Kidney (tissue), 14 donors: ENCODE data around the gene TRMT6. TPM values are rescaled to one million over a fixed set of nuclear protein-coding genes. Genes with fewer than 3 reads are reported as not detected.

ENCODE experiments used
- DNase-seq, 5 donors: peaks; one replicate each; pipeline ENCODE4 v3.0.0-alpha.2; 2013 to 2020
- FAIRE-seq: peaks from 2 replicates; lab custom pipeline; 2012; peaks lifted over from hg19 to GRCh38; lab: Jason Lieb, UNC
- H3K27ac ChIP-seq, 2 donors: one replicate each; pipeline ENCODE4 v1.7.0; 2013; ENCODE audit warnings: low read depth in 2 of 2, low read length in 2 of 2, inconsistent platforms in 1 of 2
- H3K27me3 ChIP-seq: one replicate; pipeline ENCODE4 v1.7.1; 2013; ENCODE audit warnings: low read length, inconsistent platforms; ENCODE audit not compliant: control insufficient read depth, insufficient read depth
- H3K36me3 ChIP-seq, 3 donors: one replicate each; pipeline versions ENCODE4 v1.7.0 to v1.7.1; 2013; ENCODE audit warnings: low read length in 3 of 3, control low read depth in 1 of 3, inconsistent platforms in 1 of 3; ENCODE audit not compliant: insufficient read depth in 3 of 3, control insufficient read depth in 2 of 3
- H3K4me1 ChIP-seq, 3 donors: one replicate each; pipeline versions ENCODE4 v1.7.0 to v1.7.1; 2013; ENCODE audit warnings: low read length in 3 of 3, inconsistent platforms in 1 of 3, low read depth in 1 of 3; ENCODE audit not compliant: control insufficient read depth in 2 of 3, insufficient read depth in 2 of 3
- H3K4me3 ChIP-seq, 3 donors: one replicate each; pipeline versions ENCODE4 v1.7.0 to v1.8.1; 2013; ENCODE audit warnings: low read length in 3 of 3, control low read depth in 1 of 3, inconsistent platforms in 1 of 3
- H3K9ac ChIP-seq, 3 donors: one replicate each; pipeline versions ENCODE4 v1.7.0 to v1.7.1; 2013; ENCODE audit warnings: low read length in 3 of 3, control low read depth in 1 of 3, inconsistent platforms in 1 of 3
- H3K9me3 ChIP-seq, 3 donors: one replicate each; pipeline versions ENCODE4 v1.7.0 to v1.7.1; 2013; ENCODE audit warnings: low read length in 3 of 3, control low read depth in 1 of 3, inconsistent platforms in 1 of 3; ENCODE audit not compliant: control insufficient read depth in 2 of 3, insufficient read depth in 1 of 3
- intact Hi-C: fragments of 100-400 bp; cut with DNase I; formaldehyde crosslinking; loops from one replicate; pipeline ENCODE4 v1.11.1; 2022
- polyA plus RNA-seq: library from polyadenylated mRNA; stranded (reverse); fragments of 350-450 nt; fragmentation: Illumina TruSeq; extraction: RNeasy Lipid Tissue Mini Kit (QIAGEN cat#74804); gene quantifications from one replicate; pipeline ENCODE4 v1.2.3, GENCODE V29; 2014; ENCODE audit warnings: low read depth, low replicate concordance; ENCODE audit not compliant: insufficient read depth
- total RNA-seq: library from RNA; stranded (reverse); fragmentation: NEBNext Ultra II Directional; extraction: Animal tissue kit (Norgen Biotek cat#: 25700); gene quantifications from one replicate; pipeline ENCODE4 v1.2.1, GENCODE V29; 2021
- TF ChIP-seq, protein P1 (sequence below): IDR thresholded peaks from 3 replicates; pipeline ENCODE4 v1.5.1; 2012; ENCODE audit warnings: mild to moderate bottlenecking, moderate library complexity, borderline replicate concordance; ENCODE audit not compliant: insufficient read depth; ENCODE audit errors: extremely low read depth
- donor health status: control.
- donor health status: control.
- donor health status: control.
- donor health status: control.
- donor health status: control.
- donor health status: DM: yes; HTN: yes; CAD: no.
- donor health status: Normal renal cell carcinoma (clear cell type).

TRMT6 gene
- total and polyA plus RNA-seq, 2 donors from 2014 or later, result 9.1 to 12.3 TPM

DNA sequence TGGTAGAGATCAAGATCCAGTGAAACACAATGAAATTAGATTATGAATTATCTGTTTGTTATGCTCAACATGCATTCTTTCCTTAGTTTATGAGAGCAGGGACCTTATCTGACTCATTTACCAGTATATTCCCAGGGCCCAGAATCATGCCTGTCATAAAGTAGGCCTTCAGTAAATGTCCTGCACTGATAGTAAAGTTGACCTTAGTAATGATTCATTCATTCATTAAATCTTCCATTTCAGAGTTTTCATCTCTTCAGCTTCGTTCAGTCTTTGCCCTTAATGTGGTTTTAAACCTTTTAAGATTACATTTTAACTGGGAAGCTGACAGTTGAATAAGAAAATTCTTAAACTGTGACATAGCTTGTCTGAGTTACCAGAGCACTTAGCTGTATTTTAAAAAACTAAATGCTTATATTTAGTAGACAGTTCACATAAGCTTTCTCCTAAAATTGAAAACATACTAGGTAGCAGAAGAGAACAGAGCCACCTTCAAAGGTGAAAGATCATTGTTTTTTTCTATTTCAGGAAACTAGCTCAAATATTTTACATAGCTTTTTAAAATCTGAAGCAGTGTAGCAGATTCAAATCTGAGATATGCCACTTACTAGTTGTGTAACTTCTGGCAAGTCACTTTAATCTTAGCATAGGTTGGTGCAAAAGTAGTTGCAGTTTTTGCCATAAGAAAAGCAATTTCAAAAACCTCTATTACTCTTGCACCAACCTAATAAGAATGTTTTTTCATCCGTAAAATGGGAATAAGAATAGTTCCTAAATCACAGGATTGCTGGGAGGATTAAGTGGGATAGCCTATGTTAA, 41.5 kb upstream of the TRMT6 start:
- Histone ChIP-seq H3K4me1 (peaks cover 0 to 8% (median 0%) of the 10 kb centered on the region in 3 donors), H3K27me3 (no peaks in the 10 kb centered on the region), H3K36me3 (no peaks in the 10 kb centered on the region), H3K9me3 (no peaks in the 10 kb centered on the region), H3K4me3 (no peak overlapping the region), H3K9ac (no peak overlapping the region), H3K27ac (no peak overlapping the region)
- intact Hi-C loops, result no loop called here
- DNase-seq (no peak), FAIRE-seq (no peak)
- TF ChIP-seq, protein P1, sequence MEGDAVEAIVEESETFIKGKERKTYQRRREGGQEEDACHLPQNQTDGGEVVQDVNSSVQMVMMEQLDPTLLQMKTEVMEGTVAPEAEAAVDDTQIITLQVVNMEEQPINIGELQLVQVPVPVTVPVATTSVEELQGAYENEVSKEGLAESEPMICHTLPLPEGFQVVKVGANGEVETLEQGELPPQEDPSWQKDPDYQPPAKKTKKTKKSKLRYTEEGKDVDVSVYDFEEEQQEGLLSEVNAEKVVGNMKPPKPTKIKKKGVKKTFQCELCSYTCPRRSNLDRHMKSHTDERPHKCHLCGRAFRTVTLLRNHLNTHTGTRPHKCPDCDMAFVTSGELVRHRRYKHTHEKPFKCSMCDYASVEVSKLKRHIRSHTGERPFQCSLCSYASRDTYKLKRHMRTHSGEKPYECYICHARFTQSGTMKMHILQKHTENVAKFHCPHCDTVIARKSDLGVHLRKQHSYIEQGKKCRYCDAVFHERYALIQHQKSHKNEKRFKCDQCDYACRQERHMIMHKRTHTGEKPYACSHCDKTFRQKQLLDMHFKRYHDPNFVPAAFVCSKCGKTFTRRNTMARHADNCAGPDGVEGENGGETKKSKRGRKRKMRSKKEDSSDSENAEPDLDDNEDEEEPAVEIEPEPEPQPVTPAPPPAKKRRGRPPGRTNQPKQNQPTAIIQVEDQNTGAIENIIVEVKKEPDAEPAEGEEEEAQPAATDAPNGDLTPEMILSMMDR, result no peak

DNA sequence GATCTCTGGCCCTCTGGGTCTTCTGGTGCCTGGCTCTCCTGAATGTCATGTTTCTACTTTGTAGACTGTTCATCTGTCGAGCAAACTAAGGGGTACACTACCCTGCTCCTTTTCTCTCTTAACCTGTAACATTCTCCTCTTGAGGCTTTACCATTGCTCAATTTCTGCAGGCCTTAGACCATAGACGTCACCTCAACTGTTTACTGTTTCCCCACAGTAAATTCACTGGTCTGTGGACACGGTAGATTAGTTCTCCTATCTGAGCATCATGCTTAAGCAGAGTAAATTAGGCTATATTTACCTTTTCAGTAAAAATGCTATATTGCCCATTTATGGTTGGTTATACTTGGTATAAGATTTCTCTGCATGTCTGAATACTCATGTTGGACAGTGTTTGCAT, 40.6 kb upstream of the TRMT6 start:
- H3K27ac ChIP-seq, result no peak overlapping the region
- no peak overlapping the region for H3K4me3 ChIP-seq
- H3K36me3 ChIP-seq, result no peaks in the 10 kb centered on the region
- H3K9ac ChIP-seq, result no peak overlapping the region
- TF ChIP-seq, protein P1, result no peak
- DNase-seq, result no peak
- FAIRE-seq, result no peak
- H3K4me1 ChIP-seq, result peaks cover 0 to 8% (median 0%) of the 10 kb centered on the region in 3 donors
- intact Hi-C loops, result no loop called here
- no peaks in the 10 kb centered on the region for H3K27me3 ChIP-seq
- no peaks in the 10 kb centered on the region for H3K9me3 ChIP-seq

DNA sequence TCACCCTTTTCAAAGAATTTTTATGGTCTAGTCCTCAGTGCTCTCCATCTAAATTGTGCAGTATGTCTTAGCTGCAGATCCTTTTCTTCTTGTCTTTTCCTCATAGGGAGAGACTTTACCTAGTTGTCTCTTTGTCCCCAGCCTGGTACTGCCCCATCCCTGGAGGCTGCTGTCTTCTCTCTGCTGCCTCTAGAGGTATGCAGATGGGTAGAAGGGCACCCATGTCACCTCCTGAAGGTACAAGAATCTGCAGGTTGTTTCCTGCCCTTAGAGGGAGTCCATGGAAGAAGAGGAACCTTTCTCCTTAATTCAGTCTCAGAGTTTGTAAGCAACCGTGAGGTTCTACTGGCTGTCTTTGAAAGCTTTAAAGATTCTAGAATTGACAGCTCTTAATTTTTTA, 39.2 kb upstream of the TRMT6 start:
- no peaks in the 10 kb centered on the region for H3K36me3 ChIP-seq
- TF ChIP-seq, protein P1, result no peak
- no peak overlapping the region for H3K4me3 ChIP-seq
- H3K27ac ChIP-seq, result no peak overlapping the region
- intact Hi-C loops, result no loop called here
- DNase-seq, result no peak
- peaks cover 0 to 8% (median 0%) of the 10 kb centered on the region in 3 donors for H3K4me1 ChIP-seq
- H3K9ac ChIP-seq, result no peak overlapping the region
- FAIRE-seq, result no peak
- no peaks in the 10 kb centered on the region for H3K9me3 ChIP-seq
- no peaks in the 10 kb centered on the region for H3K27me3 ChIP-seq

DNA sequence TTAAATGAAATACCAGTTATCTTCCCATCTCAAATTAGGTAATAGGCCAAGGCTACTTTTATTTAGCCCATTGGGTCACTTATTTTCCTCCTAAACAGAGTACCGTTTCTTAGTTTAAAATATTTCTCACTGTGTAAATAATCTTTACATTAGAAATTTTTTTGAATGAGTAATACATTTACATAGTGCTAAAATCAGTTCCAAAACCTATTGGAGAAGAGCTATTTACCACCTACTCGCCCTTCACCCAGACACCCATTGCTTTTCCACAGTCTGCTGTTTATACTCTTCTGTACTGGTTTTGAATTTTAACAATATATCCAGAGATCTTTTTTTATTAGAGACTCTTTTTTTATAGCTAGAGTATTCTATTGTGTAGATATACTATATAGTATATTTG, 37.0 kb upstream of the TRMT6 start:
- intact Hi-C loops, result no loop called here
- H3K36me3 ChIP-seq, result no peaks in the 10 kb centered on the region

More for the DNA sequence above, 37.0 kb upstream of the TRMT6 start:
- TF ChIP-seq, protein P1, result no peak
- no peak overlapping the region for H3K27ac ChIP-seq
- H3K9me3 ChIP-seq, result no peaks in the 10 kb centered on the region
- FAIRE-seq, result no peak
- H3K9ac ChIP-seq, result no peak overlapping the region
- no peak for DNase-seq
- no peaks in the 10 kb centered on the region for H3K27me3 ChIP-seq
- no peak overlapping the region for H3K4me3 ChIP-seq
- H3K4me1 ChIP-seq, result peaks cover 0 to 5% (median 0%) of the 10 kb centered on the region in 3 donors
